HG03469 (cell line): ENCODE data around the gene TNS3.
"Not testable (repeated sequence)": the region's sequence is repeated elsewhere in the genome, so short reads cannot be mapped to it uniquely, and the experiment has no call there.

Source experiments
- ATAC-seq: cut with Tn5 transposase; IDR thresholded peaks from one replicate; pipeline ENCODE4 v1.9.1; 2021; ENCODE audit warnings: mild to moderate bottlenecking, moderate library complexity, moderate number of reproducible peaks; ENCODE audit not compliant: unreplicated experiment

The TNS3 gene

DNA sequence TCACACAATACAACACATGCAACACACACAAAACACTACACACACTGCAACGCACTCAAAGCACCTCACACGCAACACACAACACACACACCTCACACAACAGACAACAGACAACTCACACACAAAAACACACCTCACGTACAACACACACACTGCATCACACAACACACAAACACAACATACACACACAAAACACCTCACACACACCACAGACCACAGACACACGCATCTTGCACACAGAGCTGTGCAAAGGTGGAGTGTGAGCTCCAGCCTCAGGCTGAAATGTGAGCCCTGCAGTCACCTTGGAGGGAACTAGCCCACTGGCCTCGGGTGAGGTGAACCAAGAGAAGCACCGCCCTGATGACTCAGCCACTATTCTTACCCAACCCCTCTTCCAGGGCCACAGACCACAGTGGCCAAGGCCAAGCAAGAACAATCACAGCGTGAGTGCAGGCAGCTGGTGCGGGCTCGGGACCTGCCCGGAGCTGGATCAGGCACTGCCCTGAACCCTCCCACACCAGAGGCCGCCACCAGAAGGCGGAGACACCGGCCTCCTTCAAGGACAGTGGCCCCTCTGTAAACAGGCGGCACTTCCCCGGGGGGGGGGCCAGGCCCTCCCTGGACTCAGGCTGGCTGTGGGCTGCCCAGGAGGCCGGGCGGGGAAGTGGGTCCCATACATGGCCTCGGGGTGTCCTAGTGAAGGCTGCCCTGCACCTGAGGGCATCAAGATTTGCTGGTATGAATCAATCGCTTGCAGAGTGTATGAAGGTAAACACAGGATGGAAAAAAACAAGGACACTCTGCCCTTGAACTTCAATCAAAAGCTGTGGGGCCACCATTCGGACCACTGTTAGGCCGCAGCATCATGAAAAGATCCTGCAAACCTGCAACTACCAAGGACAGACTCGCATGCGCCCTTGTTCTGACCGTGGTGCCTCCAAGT is 106.7 kb downstream of the TNS3 start:
- ATAC-seq: peak; percentile 83

DNA sequence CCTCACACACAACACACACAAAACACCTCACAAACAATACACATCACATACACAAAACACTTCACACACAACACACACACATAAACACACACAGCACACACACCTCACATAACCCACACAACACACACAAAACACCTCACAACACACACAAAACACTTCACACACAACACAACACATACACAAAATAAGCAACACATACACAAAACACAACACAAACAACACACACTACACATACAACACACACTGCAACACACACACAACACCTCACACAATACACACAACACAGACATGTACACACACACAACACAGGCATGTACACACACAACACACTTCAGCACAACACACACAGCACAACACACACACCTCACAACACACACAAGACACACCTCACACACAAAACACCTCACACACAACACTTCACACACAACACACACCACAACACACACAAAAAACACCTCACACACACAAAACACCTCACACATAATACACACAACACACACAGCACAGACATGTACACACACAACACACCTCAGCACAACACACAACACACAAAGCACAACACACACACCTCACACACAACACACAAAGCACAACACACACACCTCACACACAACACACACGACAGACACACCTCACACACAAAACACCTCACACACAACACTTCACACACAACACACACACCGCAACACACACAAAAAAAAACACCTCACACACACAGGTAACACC is 107.5 kb downstream of the TNS3 start:
- no peak for ATAC-seq

DNA sequence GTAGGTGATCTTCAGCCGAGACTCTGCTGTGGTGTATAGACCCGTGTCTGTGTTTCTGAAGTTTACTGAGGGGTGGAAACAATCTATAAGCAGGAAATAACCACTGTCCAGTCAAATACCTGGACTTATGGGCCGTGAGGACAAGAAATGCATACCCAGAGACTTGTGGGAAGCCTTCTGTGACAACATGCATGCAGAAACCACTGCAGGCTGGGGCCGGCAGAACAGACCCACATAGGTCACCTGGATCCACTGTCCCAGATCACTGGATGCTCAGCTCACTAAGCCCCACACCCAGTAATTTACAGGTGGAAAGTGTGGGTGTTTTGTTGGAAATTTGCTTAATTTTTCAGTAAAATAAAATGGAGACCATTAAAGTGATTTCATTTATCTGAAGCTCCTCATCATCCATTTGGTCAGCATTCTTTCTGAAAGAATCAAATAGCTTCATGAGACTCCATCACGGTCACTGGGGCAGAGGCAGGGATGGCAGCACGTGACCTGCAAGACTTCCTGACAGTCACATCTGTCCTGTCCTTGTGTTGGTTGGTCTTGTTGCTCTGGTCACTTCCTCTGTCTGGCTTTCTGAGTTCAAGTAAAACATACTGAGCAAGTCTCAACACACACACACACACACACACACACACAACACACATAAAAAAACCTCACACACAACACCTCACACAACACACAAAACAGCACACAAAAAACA is 108.3 kb downstream of the TNS3 start:
- ATAC-seq: no peak

DNA sequence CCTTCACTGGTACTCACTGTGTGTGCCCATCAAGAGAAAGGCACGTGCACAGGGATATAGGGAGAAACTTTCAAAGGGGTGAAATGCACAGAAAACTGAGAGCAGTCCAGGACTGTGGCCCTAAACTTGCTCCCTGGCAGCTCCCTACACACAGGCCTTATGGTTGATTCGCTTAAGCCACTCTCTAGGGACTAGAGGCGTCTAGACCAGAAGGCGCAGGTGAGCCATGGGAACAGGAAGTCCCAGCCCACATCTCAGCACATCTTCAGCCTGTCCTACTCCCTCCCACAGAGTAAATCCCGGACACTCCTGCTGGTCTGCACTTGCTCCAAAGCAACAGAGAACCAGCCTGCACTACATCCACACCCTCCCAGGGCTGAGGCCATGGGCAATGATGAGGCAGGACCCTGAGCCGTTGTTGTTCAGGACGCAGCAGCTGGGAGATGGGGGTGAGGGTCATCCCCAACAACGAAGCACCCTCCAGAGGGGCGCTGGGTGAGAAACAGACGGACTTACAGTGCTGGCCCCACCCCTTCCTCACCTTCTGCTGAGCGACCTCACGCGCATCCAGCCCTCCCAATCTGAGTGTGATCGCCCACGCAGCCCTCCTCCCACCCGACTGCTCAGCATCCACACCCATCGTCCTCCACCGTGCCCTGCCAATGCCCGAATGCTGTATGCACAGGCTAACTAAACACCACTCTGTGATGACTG is 109.3 kb downstream of the TNS3 start:
- ATAC-seq: no peak

DNA sequence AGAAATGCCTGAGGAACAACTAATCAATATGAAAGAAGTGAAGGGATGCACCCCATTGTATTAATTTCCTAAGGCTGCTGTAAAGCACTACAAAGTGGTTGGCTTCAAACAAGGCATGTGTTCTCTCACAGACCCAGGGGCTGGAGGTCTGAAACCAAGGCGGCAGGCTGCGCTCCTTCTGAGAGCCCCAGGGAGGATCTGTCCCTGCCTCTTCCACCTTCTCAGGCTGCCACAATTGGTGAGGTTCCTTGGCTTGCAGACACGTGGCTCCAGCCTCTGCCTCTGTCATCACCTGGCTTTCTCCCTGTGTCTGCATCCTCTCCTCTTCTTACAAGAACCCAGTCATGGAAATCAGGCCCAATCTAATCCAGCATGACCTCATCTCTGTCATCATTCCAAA is 110.1 kb downstream of the TNS3 start:
- ATAC-seq: no peak

DNA sequence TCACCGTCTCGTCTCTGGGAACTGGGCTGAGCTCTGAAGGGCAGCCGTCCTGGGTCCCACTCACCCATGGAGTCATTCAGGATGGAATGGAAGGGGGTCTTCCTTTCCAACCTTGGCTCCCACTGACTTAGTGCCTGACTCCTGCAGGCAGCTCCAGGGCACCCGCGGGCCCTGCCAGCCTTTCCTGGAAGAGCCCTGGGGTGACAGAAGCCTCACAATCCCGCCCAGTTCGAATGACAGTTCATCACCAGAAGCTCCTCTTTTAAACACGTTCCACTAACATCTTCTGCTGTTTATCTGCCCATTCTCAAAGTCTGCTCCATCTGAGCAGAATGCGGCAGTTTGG is 110.6 kb downstream of the TNS3 start:
- ATAC-seq: no peak

DNA sequence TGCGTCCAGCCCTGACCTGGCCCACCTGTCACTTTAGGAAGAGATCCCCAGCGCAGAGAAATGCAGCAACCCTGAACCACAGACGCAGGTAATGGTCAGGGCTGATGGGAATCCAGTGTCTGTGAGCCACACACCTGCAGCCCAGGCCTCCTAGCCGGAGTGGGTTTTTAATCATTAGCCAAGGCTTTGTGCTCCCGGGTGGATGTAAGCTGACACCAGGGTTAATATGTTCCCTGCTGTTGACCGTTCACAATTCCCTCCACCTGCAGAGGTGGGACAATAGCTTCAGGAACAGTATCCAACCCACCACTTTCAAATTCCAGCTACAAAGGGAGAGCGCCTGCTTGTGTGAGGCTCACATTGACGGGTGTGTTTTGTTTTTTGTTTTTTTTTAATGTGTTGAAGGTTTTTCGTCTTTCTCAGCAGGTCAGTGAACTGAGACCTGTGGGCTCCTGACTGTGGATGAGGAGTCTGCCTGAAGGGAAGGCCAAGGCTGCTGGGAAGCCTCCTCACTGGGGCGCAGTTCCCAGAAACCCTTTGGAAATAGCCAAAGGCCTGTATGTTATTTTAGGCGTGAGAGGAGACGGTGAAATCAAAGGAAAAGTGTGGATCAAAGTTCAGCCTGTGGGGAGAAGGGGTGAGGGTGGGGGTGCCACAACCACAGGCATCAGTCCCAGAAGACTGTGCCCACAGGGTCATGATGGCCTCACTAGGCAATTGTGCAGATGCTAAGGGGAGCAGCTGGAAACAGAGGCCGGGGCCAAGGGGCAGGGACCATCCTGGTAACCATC is 111.1 kb downstream of the TNS3 start:
- no peak for ATAC-seq

DNA sequence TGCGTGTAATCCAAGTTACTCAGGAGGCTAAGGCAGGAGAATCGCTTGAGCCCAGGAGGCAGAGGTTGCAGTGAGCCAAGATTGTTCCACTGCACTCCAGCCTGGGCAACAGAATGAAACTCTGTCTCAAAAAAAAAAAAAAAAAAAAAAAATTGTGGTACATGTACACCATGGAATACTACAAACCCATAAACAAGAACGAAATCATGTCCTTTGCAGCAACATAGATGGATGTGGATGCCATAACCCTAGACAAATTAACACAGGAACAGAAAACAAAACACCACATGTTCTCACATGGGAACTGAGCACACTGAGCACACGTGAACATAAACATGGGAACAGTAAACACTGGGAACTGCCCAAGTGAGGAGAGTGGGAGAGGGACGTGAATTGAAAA is 112.1 kb downstream of the TNS3 start:
- ATAC-seq: not testable (repeated sequence)

DNA sequence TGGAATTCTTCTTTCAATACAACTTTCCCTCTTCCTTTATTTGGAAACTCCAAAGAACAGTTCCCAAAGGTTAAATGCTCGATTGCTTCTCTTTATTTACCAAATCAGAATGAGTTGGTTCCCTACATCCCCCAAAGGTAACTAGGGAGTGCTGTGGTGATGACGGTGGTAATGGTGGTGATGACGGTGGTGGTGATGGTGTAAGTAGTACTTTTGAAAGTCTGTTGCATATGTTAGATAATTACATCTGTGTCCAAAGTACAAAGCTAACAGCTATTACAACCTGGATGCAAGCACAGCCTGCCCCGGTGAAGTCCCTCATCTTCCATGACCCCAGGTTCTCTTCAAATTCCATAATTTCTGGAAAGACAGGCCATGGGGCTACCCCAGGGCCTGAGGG is 115.1 kb downstream of the TNS3 start:
- ATAC-seq: no peak

DNA sequence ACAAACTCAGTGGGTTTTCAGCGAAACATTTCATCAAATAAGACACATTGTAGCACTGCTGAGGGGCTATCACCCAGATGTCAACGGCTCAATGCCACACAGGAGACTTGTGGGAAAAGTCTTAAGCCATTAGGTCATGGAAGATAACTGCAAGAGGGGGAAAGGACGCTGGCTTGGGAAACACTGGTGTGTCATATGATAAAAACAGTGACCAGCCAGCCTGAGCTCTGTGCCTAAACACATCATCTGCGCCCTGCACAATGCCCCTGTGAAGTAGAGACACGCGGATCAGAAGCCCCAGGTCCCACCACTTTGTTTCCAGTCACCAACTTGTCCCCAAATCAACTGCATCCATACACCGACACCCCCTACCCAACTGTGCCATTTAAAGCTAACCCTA is 116.7 kb downstream of the TNS3 start:
- ATAC-seq: no peak

DNA sequence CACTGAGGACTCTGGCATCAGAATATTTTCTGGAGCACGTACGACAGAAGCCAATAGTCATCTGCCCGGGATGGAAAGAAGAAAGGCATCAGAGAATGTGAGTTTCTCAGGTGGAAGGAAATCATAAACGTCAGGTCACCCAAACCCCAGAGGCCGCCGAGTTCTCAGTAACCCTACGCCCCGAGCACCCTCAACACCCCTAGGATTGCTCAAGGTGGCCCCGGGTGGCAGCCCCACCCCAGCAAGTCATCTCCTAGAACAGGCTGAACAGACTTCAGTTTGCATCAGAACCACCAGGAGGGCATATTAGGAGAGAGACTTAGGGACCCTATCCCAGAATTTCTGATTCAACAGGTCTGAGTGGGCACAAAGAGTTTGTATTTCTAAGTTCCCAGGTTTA is 117.6 kb downstream of the TNS3 start:
- no peak for ATAC-seq

DNA sequence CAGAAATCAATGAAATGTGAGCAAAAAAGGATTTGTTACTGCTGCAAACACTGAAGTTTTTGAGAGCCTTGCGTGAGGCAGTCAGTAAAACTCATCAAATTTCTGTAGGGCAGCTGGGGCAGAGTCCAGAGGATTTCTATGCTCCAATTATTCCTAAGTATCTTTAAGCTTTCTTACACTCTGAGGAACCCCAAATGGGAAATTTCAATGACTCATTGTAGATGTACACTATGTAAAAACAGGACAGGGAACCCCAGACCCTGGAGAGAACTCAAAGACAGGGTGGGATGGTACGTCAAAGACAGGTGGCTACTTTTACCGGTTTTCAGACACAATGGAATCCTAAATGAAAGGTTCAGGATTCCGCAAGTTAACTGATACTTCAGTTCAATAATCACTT is 120.2 kb downstream of the TNS3 start:
- no peak for ATAC-seq

DNA sequence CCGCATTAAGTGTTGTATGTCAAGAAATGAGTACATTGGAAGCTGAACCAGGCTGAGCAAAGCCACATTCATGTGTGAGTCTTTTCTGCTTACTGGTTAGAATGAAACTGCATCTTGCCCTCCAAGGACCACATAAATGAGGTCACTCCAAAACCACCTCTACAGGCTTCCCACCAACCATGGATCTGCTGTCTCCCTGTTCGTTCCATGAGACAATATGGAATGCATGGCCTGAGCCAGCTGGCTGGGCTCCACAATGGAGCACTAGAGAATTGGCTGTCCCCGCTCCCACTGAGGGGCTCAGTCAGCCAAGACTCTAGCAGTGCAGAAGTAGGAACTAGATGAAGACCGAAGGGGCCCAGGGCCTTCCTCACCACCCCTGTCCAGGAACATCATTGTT is 120.8 kb downstream of the TNS3 start:
- ATAC-seq: no peak

DNA sequence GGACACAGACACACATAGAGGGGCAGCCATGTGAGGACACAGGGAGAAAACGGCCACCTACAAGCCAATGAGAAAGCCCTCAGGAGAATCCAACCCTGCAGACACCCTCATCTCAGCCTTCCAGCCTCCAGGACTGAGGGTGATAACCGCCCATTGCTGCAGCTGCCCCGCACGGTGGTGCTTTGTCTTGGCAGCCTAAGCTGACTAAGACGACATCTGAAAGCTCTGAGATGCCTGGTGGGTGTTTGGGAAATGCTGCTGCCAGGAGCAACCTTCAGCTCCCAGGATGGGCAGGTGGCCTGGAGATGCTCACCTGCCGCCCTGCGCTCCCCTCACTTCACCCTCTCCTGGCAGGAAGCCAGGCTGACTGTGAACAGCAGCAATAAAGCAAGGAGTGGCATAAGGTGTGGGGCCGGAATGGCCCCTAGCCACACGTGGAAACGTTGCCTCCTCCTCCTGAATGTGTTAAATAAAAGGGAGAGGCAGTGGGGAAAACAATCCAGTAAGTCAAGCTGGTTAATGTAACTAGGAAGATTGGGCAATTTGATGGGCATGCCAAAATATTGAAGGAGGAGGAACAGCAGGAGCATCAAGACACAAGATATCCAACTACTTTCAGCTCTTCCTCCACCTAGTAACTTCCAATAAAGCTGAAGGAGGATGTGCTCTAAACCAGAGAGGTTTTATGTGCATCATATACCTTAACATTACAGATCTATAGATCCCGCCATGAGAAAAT is 121.5 kb downstream of the TNS3 start:
- ATAC-seq: no peak

DNA sequence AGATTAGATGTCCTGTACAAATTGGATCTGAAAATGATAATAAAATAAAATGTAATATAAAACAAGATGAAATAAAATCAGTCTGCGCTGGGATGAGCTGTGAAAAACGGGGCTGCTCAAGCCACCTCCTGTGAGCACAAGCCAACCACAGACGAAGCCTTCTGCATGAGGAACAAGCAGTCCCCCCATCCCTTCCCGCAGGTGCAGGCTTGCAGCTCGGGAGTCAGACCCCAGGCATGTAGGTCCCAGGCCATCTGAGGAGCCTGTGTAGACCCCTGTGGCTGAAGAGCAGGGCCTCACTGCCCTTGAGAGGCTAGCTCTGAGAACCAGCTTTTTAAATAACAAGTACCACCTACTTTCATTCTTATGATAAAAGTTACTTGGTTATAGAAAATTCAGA is 123.4 kb downstream of the TNS3 start:
- ATAC-seq: no peak

DNA sequence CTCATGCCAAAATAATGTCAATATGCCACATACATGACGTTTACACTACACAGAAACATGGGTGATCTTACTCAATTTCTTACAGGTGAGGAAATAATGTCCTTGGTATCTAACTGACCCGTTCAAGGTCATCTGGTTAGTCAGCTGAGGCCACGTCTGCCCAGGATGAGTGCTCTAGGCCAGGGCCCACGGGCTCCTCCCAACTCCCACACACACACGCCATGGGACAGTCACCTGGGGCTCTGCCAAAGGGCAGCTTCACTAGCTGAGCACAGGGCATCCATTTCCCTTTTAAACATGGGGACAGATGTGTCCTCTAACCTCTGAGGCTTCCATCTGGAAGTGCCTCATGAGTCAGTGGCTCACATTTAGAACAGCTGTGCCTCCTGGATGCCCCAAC is 123.9 kb downstream of the TNS3 start:
- no peak for ATAC-seq

DNA sequence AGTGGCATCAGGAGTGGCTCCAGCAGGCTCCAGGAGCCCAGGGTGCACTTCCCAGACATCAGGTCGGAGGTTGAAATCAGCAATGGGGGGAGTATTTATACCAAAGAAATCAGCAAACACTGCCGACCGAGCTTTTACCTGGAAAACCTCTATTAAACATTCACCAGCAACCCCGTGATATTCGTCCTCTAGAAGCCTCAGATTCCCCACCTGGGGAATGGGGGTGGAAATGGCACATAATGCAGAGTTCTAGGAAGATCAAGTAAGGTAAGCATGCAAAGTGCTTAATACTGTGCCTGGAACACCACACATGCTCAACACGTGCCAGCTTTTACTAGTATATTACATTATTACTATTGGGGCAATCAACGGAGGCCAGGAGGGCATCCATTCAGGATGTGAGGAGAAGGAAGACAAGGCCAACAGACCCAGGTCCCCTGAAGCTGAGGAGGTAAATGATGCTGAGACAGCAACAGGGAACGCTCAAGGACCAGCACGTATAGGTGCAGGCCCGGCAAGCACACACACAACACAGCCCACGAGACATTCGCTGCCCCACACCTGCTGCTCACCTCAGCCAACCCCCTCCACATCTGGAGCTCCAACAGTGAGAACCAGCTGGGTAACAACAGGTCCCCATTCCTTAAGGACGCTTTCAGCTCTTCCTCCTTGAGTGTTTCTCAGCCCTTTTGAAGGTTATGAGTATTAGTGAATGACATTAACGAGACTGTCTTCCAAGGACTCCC is 125.5 kb downstream of the TNS3 start:
- ATAC-seq: no peak

DNA sequence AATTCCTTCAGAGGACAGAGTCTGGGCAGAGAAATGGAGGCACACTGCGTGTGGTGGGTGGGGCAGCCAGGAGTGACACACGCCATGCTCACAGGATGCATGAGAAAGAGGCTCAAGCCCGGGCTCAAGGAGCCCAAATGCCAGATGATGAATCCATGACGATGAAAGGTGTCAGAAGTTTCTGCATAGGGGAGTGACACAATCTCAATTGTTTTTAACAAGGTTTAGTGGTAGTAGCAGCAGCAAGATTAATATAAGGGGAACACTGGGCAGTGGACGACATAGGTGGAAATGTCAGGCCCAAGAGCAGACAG is 126.1 kb downstream of the TNS3 start:
- no peak for ATAC-seq
